ENCODE results near the gene OFD1. TPM values are rescaled to one million over a fixed set of nuclear protein-coding genes. Genes with fewer than 3 reads are reported as not detected.

The OFD1 gene
- total and polyA plus RNA-seq, 2 of the 8 experiments (the other 6 are each of a cell fraction or from before 2014, with no cell fraction given), result 8.0 to 23.4 TPM

DNA sequence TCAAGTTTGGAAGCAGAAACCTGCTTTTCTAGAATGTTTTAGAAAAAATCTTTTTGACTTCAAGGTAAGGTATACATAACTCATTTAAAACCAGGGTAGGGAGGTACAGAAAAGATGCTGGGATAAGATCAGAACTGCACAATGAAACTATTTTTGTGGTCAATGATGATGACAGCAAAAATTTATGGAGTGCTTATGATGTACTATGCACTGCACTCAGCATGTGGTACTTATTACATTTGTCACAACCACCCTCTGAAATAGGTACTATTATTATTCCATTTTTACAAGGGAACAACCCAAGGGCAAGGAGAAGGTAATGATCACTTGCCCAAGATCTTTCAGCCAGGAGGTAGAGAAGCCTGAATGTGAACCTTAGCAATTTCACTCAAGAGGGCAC lies 74.3 kb downstream of the OFD1 start (continued):
- TF ChIP-seq, protein P1, sequence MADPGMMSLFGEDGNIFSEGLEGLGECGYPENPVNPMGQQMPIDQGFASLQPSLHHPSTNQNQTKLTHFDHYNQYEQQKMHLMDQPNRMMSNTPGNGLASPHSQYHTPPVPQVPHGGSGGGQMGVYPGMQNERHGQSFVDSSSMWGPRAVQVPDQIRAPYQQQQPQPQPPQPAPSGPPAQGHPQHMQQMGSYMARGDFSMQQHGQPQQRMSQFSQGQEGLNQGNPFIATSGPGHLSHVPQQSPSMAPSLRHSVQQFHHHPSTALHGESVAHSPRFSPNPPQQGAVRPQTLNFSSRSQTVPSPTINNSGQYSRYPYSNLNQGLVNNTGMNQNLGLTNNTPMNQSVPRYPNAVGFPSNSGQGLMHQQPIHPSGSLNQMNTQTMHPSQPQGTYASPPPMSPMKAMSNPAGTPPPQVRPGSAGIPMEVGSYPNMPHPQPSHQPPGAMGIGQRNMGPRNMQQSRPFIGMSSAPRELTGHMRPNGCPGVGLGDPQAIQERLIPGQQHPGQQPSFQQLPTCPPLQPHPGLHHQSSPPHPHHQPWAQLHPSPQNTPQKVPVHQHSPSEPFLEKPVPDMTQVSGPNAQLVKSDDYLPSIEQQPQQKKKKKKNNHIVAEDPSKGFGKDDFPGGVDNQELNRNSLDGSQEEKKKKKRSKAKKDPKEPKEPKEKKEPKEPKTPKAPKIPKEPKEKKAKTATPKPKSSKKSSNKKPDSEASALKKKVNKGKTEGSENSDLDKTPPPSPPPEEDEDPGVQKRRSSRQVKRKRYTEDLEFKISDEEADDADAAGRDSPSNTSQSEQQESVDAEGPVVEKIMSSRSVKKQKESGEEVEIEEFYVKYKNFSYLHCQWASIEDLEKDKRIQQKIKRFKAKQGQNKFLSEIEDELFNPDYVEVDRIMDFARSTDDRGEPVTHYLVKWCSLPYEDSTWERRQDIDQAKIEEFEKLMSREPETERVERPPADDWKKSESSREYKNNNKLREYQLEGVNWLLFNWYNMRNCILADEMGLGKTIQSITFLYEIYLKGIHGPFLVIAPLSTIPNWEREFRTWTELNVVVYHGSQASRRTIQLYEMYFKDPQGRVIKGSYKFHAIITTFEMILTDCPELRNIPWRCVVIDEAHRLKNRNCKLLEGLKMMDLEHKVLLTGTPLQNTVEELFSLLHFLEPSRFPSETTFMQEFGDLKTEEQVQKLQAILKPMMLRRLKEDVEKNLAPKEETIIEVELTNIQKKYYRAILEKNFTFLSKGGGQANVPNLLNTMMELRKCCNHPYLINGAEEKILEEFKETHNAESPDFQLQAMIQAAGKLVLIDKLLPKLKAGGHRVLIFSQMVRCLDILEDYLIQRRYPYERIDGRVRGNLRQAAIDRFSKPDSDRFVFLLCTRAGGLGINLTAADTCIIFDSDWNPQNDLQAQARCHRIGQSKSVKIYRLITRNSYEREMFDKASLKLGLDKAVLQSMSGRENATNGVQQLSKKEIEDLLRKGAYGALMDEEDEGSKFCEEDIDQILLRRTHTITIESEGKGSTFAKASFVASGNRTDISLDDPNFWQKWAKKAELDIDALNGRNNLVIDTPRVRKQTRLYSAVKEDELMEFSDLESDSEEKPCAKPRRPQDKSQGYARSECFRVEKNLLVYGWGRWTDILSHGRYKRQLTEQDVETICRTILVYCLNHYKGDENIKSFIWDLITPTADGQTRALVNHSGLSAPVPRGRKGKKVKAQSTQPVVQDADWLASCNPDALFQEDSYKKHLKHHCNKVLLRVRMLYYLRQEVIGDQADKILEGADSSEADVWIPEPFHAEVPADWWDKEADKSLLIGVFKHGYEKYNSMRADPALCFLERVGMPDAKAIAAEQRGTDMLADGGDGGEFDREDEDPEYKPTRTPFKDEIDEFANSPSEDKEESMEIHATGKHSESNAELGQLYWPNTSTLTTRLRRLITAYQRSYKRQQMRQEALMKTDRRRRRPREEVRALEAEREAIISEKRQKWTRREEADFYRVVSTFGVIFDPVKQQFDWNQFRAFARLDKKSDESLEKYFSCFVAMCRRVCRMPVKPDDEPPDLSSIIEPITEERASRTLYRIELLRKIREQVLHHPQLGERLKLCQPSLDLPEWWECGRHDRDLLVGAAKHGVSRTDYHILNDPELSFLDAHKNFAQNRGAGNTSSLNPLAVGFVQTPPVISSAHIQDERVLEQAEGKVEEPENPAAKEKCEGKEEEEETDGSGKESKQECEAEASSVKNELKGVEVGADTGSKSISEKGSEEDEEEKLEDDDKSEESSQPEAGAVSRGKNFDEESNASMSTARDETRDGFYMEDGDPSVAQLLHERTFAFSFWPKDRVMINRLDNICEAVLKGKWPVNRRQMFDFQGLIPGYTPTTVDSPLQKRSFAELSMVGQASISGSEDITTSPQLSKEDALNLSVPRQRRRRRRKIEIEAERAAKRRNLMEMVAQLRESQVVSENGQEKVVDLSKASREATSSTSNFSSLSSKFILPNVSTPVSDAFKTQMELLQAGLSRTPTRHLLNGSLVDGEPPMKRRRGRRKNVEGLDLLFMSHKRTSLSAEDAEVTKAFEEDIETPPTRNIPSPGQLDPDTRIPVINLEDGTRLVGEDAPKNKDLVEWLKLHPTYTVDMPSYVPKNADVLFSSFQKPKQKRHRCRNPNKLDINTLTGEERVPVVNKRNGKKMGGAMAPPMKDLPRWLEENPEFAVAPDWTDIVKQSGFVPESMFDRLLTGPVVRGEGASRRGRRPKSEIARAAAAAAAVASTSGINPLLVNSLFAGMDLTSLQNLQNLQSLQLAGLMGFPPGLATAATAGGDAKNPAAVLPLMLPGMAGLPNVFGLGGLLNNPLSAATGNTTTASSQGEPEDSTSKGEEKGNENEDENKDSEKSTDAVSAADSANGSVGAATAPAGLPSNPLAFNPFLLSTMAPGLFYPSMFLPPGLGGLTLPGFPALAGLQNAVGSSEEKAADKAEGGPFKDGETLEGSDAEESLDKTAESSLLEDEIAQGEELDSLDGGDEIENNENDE (IDR thresholded peaks at IDR 0.05; ENCODE audit: insufficient replicate concordance, low read length), result no peak

Data from H1 (cell line).